Measurements from ENCODE around the gene NDUFA11. TPM values are rescaled to one million over a fixed set of nuclear protein-coding genes. Genes with fewer than 3 reads are reported as not detected.
A peak's percentile ranks its signal among the peaks of the same experiment; 100 is the strongest.
"Not testable (repeated sequence)": the region's sequence is repeated elsewhere in the genome, so short reads cannot be mapped to it uniquely, and the experiment has no call there.

NDUFA11 gene
- total and polyA plus RNA-seq, 5 experiments from 2014 or later = 116 to 404 (median 374) TPM

GRCh38 chr19:5892772-5893275 is 10.8 kb downstream of the NDUFA11 start:
- H3K36me3 Mint-ChIP-seq = peaks cover 0 to 10% (median 0%) of the 10 kb centered on the region in 3 donors
- DNase-seq (no peak), ATAC-seq (no peak)
- peak overlapping the region in 4 of 10 donors; percentile 2 to 48 (median 28) for H3K27ac Mint-ChIP-seq
- peaks cover 0 to 7% (median 4%) of the 10 kb centered on the region in 4 donors for H3K4me1 Mint-ChIP-seq
- no peaks in the 10 kb centered on the region for H3K9me3 Mint-ChIP-seq
- peaks cover 1 to 20% (median 6%) of the 10 kb centered on the region in 5 donors for H3K27me3 Mint-ChIP-seq
- H3K4me3 Mint-ChIP-seq = no peak overlapping the region
- POLR2A ChIA-PET = interaction anchor here (4.7 kb wide), 1 partner anchor 11 kb away, joined by 26 read pairs; the partner anchor contains the start of genes NDUFA11 and VMAC

- POLR2A ChIA-PET = interaction anchor here (1.0 to 4.7 kb wide), 2 partner anchors 11 to 88 kb away, joined by 4 to 26 read pairs; partner anchors contain the start of genes NDUFA11 and VMAC
- peak; percentile 51 to 60 for ATAC-seq
These were observed 11.4 kb downstream of the NDUFA11 start for GRCh38 chr19:5891938-5892771.

GRCh38 chr19:5891572-5891937 is 12.0 kb downstream of the NDUFA11 start:
- Mint-ChIP-seq H3K27ac (peak overlapping the region in 2 of 10 donors; percentile 52 to 88), H3K36me3 (peaks cover 0 to 7% (median 0%) of the 10 kb centered on the region in 3 donors), H3K4me1 (peaks cover 0 to 7% (median 4%) of the 10 kb centered on the region in 4 donors), H3K9me3 (no peaks in the 10 kb centered on the region), H3K4me3 (no peak overlapping the region), H3K27me3 (peaks cover 1 to 26% (median 8%) of the 10 kb centered on the region in 5 donors)
- DNase-seq (no peak), ATAC-seq (peak; percentile 9 to 13)
- POLR2A ChIA-PET = interaction anchor here (1.0 to 4.7 kb wide), 4 partner anchors 12 to 87 kb away, joined by 3 to 26 read pairs (median 4); partner anchors contain the start of genes NDUFA11 and VMAC

More at GRCh38 chr19:5891938-5892771, 11.4 kb downstream of the NDUFA11 start:
- DNase-seq = peak in 1 of 10 donors; percentile 17
- Mint-ChIP-seq H3K4me3 (no peak overlapping the region), H3K36me3 (peaks cover 0 to 10% (median 0%) of the 10 kb centered on the region in 3 donors), H3K4me1 (peaks cover 0 to 7% (median 4%) of the 10 kb centered on the region in 4 donors), H3K9me3 (no peaks in the 10 kb centered on the region), H3K27me3 (peaks cover 1 to 20% (median 6%) of the 10 kb centered on the region in 5 donors), H3K27ac (peak overlapping the region in 3 of 10 donors; percentile 25 to 88 (median 52))

GRCh38 chr19:5890099-5890498 is 13.5 kb downstream of the NDUFA11 start:
- no peak overlapping the region for H3K4me3 Mint-ChIP-seq
- peaks cover 6 to 38% (median 15%) of the 10 kb centered on the region in 5 donors for H3K27me3 Mint-ChIP-seq
- H3K36me3 Mint-ChIP-seq = peaks cover 0 to 4% (median 0%) of the 10 kb centered on the region in 3 donors
- POLR2A ChIA-PET = interaction anchor here (1.2 to 4.7 kb wide), 2 partner anchors 13 to 67 kb away, joined by 3 to 26 read pairs; partner anchors contain the start of genes NDUFA11 and VMAC
- H3K4me1 Mint-ChIP-seq = peaks cover 0 to 7% (median 3%) of the 10 kb centered on the region in 4 donors
- ATAC-seq (no peak), DNase-seq (no peak)
- peak overlapping the region in 1 of 10 donors; percentile 6 for H3K27ac Mint-ChIP-seq
- no peaks in the 10 kb centered on the region for H3K9me3 Mint-ChIP-seq

GRCh38 chr19:5889288-5889971 is 14.2 kb downstream of the NDUFA11 start:
- H3K27ac Mint-ChIP-seq = peak overlapping the region in 3 of 10 donors; percentile 6 to 61 (median 35)

GRCh38 chr19:5884065-5884811 is 19.4 kb downstream of the NDUFA11 start:
- H3K27me3 Mint-ChIP-seq = peaks cover 13 to 45% (median 16%) of the 10 kb centered on the region in 5 donors
- POLR2A ChIA-PET, H3K36me3 Mint-ChIP-seq, DNase-seq, H3K4me3 Mint-ChIP-seq, ATAC-seq, H3K9me3 Mint-ChIP-seq, H3K4me1 Mint-ChIP-seq, H3K27ac Mint-ChIP-seq: not testable (repeated sequence)

More at GRCh38 chr19:5889288-5889971, 14.2 kb downstream of the NDUFA11 start:
- ATAC-seq (no peak), DNase-seq (no peak)
- Mint-ChIP-seq H3K4me1 (peaks cover 0 to 7% (median 3%) of the 10 kb centered on the region in 4 donors), H3K4me3 (no peak overlapping the region), H3K36me3 (peaks cover 0 to 2% (median 0%) of the 10 kb centered on the region in 3 donors), H3K9me3 (no peaks in the 10 kb centered on the region), H3K27me3 (peaks cover 6 to 41% (median 15%) of the 10 kb centered on the region in 5 donors)
- POLR2A ChIA-PET = interaction anchor here (0.8 to 4.7 kb wide), 2 partner anchors 14 to 25 kb away, joined by 5 to 26 read pairs; partner anchors contain the start of genes CAPS, NDUFA11 and VMAC

GRCh38 chr19:5883157-5883873 is 20.3 kb downstream of the NDUFA11 start:
- H3K36me3 Mint-ChIP-seq, DNase-seq, POLR2A ChIA-PET, H3K4me3 Mint-ChIP-seq, H3K4me1 Mint-ChIP-seq, H3K9me3 Mint-ChIP-seq, H3K27ac Mint-ChIP-seq, ATAC-seq: not testable (repeated sequence)
- H3K27me3 Mint-ChIP-seq = peaks cover 13 to 48% (median 18%) of the 10 kb centered on the region in 5 donors

GRCh38 chr19:5882421-5882968 is 21.1 kb downstream of the NDUFA11 start:
- Mint-ChIP-seq H3K27me3 (peaks cover 12 to 48% (median 23%) of the 10 kb centered on the region in 5 donors), H3K27ac (no peak overlapping the region), H3K36me3 (no peaks in the 10 kb centered on the region), H3K4me3 (no peak overlapping the region), H3K9me3 (no peaks in the 10 kb centered on the region), H3K4me1 (no peaks in the 10 kb centered on the region)
- POLR2A ChIA-PET = no interaction called here
- ATAC-seq (no peak), DNase-seq (no peak)

GRCh38 chr19:5881543-5882299 is 21.9 kb downstream of the NDUFA11 start:
- no peaks in the 10 kb centered on the region for H3K9me3 Mint-ChIP-seq
- POLR2A ChIA-PET = no interaction called here
- no peaks in the 10 kb centered on the region for H3K36me3 Mint-ChIP-seq
- ATAC-seq (no peak), DNase-seq (no peak)
- H3K4me1 Mint-ChIP-seq = no peaks in the 10 kb centered on the region
- no peak overlapping the region for H3K4me3 Mint-ChIP-seq
- no peak overlapping the region for H3K27ac Mint-ChIP-seq
- H3K27me3 Mint-ChIP-seq = peaks cover 12 to 51% (median 25%) of the 10 kb centered on the region in 5 donors

GRCh38 chr19:5880604-5881078 is 22.9 kb downstream of the NDUFA11 start:
- POLR2A ChIA-PET = no interaction called here
- peaks cover 12 to 52% (median 29%) of the 10 kb centered on the region in 5 donors for H3K27me3 Mint-ChIP-seq
- no peaks in the 10 kb centered on the region for H3K9me3 Mint-ChIP-seq
- no peak for ATAC-seq
- no peaks in the 10 kb centered on the region for H3K36me3 Mint-ChIP-seq
- H3K4me3 Mint-ChIP-seq = no peak overlapping the region
- no peak overlapping the region for H3K27ac Mint-ChIP-seq
- no peaks in the 10 kb centered on the region for H3K4me1 Mint-ChIP-seq
- DNase-seq = no peak

All from naive thymus-derived CD8-positive, alpha-beta T cell (primary cell).